Measurements from ENCODE around the gene KIAA1958.

- TF ChIP-seq, protein P1, sequence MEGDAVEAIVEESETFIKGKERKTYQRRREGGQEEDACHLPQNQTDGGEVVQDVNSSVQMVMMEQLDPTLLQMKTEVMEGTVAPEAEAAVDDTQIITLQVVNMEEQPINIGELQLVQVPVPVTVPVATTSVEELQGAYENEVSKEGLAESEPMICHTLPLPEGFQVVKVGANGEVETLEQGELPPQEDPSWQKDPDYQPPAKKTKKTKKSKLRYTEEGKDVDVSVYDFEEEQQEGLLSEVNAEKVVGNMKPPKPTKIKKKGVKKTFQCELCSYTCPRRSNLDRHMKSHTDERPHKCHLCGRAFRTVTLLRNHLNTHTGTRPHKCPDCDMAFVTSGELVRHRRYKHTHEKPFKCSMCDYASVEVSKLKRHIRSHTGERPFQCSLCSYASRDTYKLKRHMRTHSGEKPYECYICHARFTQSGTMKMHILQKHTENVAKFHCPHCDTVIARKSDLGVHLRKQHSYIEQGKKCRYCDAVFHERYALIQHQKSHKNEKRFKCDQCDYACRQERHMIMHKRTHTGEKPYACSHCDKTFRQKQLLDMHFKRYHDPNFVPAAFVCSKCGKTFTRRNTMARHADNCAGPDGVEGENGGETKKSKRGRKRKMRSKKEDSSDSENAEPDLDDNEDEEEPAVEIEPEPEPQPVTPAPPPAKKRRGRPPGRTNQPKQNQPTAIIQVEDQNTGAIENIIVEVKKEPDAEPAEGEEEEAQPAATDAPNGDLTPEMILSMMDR (IDR thresholded peaks at IDR 0.05), result no peak
- TF ChIP-seq, protein P2, sequence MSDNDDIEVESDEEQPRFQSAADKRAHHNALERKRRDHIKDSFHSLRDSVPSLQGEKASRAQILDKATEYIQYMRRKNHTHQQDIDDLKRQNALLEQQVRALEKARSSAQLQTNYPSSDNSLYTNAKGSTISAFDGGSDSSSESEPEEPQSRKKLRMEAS (IDR thresholded peaks at IDR 0.05; ENCODE audit: low read depth), result no peak
- TF ChIP-seq TAF1 (IDR thresholded peaks at IDR 0.05; ENCODE audit: borderline replicate concordance, low read depth, low read length) (no peak), EZH2phosphoT487 (IDR thresholded peaks at IDR 0.05; ENCODE audit: borderline replicate concordance, low read depth) (no peak), POLR2AphosphoS5 (IDR thresholded peaks at IDR 0.05; ENCODE audit: low read depth, low read length) (peak; percentile 37; the same call in 1 of the 2 replicates), YY1 (IDR thresholded peaks at IDR 0.05; ENCODE audit: low read depth) (no peak)
These were observed 71.8 kb downstream of the KIAA1958 start for GRCh38 chr9:112558476-112558875.
